Cerebellar nuclear complex (tissue), 1 donor: ENCODE data around the gene CELA3B.
"Not testable (repeated sequence)": the region's sequence is repeated elsewhere in the genome, so short reads cannot be mapped to it uniquely, and the experiment has no call there.

Experiments
- DNase-seq, 2 experiments: peaks; one replicate each; lab custom pipeline; 2025; lab: John Stamatoyannopoulos, UW

The CELA3B gene

DNA sequence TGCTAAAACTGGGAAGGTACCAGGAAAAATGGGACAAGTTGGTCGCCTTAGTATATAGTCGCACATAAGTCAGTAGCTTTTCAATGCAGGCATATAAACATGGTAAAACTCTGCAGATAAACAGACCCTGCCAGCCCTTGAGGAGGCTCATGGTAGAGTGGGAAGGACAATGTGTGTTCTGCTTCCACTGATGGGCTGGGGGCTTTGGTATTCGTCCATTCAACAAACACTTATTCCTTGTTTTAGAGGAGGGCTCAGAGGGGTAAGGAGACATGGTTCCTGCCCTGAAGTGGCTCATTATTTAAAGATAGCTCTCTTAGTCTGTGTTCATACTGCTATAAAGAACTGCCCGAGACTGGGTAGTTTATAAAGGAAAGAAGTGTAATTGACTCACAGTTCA is 35.9 kb downstream of the CELA3B start:
- not testable (repeated sequence) for DNase-seq

DNA sequence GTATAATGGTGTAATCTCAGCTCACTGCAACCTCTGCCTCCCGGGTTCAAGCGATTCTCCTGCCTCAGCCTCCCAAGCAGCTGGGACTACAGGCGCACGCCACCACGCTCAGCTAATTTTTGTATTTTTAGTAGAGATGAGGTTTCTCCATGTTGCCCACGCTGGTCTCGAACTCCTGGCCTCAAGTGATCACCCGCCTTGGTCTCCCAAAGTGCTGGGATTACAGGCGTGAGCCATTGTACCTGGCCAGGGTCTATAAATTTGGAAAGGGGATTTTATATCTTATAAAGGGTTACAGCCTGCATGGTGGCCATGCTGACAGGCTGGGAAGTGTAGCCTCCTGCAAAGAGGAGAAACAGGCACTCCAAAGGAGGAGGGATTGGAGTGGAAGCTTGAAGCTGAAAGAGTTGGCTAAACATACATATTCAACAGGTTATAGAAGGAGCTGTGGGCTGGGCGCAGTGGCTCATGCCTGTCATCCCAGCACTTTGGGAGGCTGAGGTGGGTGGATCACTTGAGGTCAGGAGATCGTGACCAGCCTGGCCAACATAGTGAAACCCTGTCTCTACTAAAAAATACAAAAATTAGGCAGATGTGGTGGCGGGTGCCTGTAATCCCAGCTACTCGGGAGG is 37.9 kb downstream of the CELA3B start:
- DNase-seq = not testable (repeated sequence)

DNA sequence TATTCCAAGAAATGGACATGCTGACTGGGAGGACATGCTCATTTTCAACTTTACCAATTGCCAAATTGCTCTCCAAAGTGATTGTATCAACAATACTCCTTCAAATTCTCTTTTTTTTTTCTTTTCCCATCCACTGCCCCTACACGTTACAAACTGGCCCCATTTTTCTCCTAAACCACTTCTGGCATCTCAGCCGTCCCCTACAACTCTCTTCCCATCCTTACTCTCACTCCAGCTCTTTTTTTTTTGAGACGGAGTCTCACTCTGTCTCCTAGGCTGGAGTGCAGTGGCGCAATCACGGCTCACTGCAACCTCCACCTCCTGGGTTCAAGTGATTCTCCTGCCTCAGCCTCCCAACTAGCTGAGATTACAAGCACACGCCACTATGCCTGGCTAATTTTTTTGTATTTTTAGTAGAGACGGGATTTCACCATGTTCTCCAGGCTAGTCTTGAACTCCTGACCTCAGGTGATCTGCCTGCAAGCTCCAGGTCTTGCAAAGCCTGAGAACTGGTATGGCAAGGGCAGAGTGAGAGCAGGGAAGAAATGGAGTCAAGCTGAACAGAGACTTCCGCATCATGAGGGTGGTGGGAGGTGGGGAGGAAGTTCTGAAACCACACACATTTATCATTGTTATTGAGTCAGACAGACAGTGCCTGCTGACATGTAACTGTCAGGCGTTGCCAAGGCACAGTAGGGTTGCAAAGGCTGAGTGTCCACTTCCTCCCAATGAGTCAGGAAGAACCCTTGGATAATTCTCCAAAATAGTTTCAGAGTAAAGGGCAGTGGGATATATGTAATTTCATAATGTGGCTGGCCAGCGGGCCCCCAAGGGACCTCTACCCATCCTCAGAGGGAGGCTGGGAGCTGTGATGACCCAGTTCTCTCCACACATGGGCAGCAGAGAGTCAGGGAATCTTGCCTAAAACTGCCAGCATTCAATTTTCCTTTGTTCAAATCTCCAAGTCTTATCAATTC is 42.0 kb downstream of the CELA3B start:
- no peak for DNase-seq

DNA sequence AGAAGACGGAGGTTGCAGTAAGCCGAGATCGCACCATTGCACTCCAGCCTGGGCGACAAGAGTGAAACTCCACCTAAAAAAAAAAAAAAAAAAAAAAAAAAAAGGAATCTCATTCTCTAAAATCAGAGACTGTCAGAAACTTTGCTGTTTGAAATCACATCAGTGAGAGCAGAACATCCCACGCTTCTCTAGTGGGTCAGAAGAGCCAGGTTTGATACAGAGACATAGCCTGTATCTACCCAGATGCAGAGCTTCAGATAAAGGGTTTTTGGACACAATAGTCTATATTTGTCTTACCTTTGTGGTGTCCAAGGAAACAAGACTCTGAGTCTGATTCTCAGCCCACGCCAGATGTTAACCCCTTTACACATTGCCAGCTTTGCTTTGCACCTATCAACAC is 44.2 kb downstream of the CELA3B start:
- no peak for DNase-seq

DNA sequence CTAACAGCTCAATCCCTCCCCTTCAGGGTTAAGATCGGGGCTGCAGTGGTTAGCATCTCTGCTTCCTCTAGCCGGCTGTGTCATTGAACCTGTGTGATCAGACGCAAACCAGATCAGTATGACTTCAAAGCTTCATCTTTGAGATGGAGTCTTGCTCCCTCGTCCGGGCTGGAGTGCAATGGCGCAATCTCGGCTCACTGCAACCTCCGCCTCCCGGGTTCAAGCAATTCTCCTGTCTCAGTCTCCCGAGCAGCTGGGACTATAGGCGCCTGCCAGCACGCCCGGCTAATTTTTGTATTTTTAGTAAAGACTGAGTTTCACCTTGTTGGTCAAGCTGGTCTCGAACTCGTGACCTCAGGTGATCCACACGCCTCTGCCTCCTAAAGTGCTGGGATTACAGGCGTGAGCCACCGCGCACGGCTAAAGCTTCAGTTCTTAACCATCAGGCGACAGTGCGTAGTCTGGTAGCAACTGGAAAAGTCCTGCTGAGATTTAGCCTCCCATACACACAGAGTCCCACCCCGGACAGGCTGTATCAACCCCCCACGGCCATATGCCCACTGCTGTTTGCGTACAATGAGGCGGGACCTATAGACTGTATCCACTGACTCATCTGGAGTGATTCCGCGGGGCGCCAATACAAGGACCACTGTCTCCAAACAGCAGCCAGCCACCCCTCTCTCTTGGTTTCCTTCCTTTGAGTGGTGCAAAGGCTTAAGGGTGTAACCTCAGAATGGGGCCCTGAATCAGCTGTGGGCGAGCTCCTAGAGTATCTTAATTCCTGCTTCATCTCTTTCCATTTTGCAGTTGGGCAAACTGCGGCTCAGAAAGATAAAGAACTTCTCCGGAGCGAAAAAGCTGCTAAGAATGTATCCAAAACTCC is 47.9 kb downstream of the CELA3B start:
- no peak for DNase-seq

DNA sequence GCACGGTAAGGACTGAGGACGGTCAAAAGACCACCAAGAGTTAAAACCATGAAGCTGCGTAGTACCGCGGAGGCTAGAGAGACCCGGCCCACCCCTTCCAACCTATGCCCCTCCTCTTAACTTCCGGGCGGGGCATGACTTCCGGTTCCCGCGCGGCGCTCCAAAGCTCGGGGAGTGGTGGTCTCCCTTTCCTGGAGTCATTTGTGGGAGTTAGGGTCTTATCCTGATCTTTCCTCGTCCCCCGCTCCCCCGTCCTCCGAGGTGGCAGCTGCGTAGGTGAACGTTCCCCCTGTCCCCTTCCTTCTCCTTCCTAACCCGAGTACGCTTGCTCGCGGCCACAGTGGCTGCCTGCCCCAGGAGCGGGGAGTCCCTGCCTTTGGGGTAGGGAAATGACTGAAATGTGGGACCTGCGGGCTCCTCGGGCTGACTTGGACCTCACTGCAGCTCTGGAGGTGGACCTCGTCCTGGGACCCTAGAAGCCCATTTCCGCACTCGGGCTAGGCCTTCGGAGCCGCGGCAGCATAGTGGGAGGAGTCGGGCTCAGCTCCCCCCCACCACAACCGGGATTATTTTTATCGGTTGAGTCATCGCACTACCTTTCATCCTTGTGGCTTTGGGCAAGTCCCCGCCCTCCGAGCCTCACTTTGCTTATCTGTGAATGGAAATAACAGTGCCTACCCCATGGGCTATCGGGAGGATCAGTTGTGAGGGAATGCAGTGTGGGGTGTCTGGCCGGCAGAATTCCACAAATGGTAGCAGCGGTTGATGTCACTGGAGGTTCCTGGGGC is 48.7 kb downstream of the CELA3B start:
- peak in 1 of 2 experiments; percentile 76 for DNase-seq

DNA sequence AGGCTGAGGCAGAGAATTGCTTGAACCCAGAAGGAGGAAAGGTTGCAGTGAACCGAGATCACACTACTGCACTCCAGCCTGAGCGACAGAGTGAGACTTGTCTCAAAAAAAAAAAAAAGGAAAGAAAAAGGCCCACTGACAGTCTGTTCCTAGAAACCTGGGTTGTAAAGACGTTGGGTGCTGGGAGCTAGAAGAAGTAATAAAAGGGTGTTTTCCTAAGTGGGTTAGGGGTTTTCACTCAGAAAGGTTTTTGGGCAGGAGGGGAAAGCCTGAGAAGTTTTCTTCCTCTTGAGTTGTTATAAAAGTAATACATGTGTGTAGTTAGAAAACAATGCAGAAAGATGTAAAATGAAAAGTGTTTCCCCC is 50.1 kb downstream of the CELA3B start:
- DNase-seq = no peak

DNA sequence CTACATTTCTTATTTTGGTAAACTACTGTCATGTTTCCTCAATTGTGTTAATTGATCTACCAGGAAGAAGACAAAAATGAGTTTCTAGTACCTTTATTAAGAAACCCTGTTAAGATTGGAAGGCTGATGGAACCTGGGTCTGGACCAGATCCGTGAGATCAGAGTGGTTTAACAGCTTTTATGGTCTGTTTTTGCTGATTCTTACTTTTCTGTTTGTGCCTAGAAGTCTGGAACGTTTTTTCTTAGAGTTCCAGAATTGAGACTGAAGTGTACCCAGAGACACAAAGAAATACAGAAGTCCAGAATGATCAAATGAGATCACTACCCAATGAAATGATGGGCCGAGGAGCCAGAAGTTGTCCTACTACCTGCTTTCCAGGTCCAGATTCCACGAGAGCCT is 53.2 kb downstream of the CELA3B start:
- DNase-seq = no peak

DNA sequence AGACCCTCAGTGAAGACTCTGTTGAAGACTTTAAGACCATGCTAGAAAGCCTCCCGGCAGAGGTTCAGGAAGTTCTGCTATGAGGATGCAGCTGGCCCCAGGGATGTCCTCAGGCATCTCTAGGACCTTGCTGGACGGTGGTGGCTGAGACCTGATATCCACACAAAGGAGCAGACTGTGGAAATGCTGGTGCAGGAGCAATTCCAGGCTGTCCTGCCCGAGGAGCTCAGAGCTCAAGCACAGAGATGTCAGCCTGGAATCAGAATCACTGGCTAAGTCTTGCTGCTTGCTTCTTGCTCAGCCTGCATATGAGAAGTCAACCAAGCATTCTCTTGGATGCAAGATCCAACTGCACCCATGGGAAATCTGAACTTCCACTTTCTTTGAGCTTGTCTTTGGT is 53.7 kb downstream of the CELA3B start:
- no peak for DNase-seq

DNA sequence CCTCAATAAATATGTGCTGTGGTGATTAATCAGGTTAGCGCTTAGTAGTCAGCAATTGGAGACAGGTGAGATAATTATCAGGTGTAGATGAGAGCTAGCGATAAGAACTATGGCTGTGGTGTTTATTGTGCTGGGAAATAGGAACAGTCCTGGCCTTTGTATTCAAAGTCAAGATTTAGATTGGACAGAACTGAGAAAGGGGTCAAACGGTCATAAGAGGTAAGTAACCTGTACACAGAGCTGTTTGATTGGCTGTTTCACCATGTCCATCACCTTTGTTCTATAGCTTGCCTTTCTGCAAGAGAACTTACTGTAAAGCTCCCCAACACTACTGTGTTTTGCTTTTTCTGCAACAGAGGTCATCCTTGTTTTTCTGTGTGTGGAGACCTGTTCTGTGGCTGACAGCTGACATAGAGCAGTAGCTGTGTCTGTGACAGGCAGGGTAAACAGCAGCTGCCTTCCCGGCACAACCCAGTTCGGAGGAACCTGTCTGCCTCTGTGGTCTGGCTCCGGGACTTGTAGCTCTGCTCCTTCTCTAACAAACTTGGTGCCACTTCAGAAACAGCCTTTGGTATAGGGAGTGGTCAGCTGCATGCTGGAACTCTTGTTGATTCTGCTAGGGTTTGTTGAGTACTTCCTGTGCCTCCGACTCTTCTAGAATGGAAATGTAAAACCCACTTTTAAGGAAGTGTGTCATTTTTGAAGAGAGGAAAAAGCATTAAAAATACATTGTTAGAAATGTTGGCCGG is 54.6 kb downstream of the CELA3B start:
- no peak for DNase-seq

DNA sequence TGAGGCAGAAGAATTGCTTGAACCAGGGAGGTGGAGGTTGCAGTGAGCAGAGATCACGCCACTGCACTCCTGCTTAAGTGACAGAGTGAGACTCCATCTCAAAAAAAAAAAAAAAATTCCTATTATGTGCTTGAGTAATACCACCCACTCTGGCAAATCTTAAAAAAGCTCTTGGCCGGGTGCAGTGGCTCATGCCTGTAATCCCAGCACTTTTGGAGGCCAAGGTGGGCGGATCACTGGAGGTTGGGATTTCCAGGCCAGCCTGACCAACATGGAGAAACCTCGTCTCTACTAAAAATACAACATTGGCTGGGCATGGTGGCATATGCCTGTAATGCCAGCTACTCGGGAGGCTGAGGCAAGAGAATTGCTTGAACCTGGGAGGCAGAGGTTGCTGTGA is 58.0 kb downstream of the CELA3B start:
- DNase-seq = not testable (repeated sequence)

DNA sequence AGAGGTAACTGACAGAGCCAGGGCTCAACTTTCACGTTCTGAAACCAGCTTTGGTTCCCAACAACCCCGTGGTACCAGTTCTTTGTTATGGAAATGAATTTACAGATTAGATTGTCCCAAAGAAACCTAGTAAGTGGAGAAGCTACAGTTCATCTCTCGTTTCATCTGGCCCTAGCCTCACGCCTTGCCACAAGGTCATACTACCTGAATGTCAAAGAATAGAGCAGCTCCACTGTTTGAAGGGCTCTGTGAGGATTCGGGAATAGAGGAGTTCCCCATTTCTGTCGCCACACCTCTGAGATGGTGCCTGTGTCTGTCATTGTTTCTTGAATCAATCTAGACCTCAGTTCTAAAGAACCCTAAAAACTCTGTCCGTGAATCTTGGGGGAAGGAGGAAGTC is 60.7 kb downstream of the CELA3B start:
- no peak for DNase-seq

DNA sequence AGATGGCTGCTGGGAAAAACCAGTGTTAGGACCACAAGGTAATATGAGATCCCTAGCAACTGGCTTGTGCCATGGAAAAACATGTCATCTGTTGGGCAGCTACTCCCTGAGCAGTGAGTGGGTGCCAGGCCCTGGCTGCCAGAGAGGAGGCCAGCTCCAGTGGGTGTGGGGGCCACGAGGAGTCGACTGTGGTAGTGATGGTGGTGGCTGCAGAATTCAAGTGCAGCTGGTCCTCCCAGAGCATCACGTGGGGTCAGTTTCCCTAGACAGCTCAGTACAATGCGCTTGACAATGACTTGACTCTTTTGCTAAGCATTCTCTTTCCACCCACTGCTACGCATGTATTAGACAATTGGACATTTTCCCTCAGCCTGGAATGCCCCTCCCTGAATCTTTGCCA is 61.2 kb downstream of the CELA3B start:
- DNase-seq = no peak
